Raji (cell line): ENCODE measurements around the gene ULK3.
A peak's percentile ranks its signal among the peaks of the same experiment; 100 is the strongest.

Experiments used
- POLR2A ChIP-seq: IDR thresholded peaks from 2 replicates; pipeline ENCODE4 v1.6.1; 2011; ENCODE audit warnings: low read depth, low read length, control low read depth; ENCODE audit not compliant: insufficient read depth

The ULK3 gene

GRCh38 chr15:74835312-74835823 lies 7.6 kb downstream of the ULK3 start:
- no peak for TF ChIP-seq POLR2A

- TF ChIP-seq POLR2A, result no peak
Measured at GRCh38 chr15:74833376-74834107, 9.4 kb downstream of the ULK3 start.

GRCh38 chr15:74832826-74833225 lies 10.1 kb downstream of the ULK3 start:
- TF ChIP-seq POLR2A, result 0 out of 2 replicates have a peak, but pooled peaks have one; percentile 17

- TF ChIP-seq POLR2A, result no peak
Measured at GRCh38 chr15:74831813-74832495, 11.0 kb downstream of the ULK3 start.

GRCh38 chr15:74830868-74831267 lies 12.1 kb downstream of the ULK3 start:
- no peak for TF ChIP-seq POLR2A

- TF ChIP-seq POLR2A, result no peak
Measured at GRCh38 chr15:74829991-74830390, 13.0 kb downstream of the ULK3 start.

GRCh38 chr15:74829486-74829885 lies 13.5 kb downstream of the ULK3 start:
- TF ChIP-seq POLR2A, result no peak

- TF ChIP-seq POLR2A, result no peak
Measured at GRCh38 chr15:74828835-74829234, 14.1 kb downstream of the ULK3 start.

GRCh38 chr15:74827614-74828013 lies 15.3 kb downstream of the ULK3 start:
- no peak for TF ChIP-seq POLR2A

GRCh38 chr15:74826921-74827320 lies 16.0 kb downstream of the ULK3 start:
- TF ChIP-seq POLR2A, result no peak

- TF ChIP-seq POLR2A, result no peak
Measured at GRCh38 chr15:74826364-74826819, 16.6 kb downstream of the ULK3 start, which contains the start of gene CPLX3. TSS of gene CPLX3 (plus strand) at chr15:74826627. CDS start at chr15:74826704, 77 bp downstream.

GRCh38 chr15:74825866-74826265 lies 17.1 kb downstream of the ULK3 start:
- no peak for TF ChIP-seq POLR2A

GRCh38 chr15:74824976-74825375 lies 18.0 kb downstream of the ULK3 start:
- no peak for TF ChIP-seq POLR2A

GRCh38 chr15:74823324-74823723 lies 19.6 kb downstream of the ULK3 start:
- TF ChIP-seq POLR2A, result no peak

GRCh38 chr15:74822233-74822632 lies 20.7 kb downstream of the ULK3 start:
- TF ChIP-seq POLR2A, result no peak

- no peak for TF ChIP-seq POLR2A
Measured at GRCh38 chr15:74821790-74822158, 21.2 kb downstream of the ULK3 start.

GRCh38 chr15:74821091-74821789 lies 21.7 kb downstream of the ULK3 start:
- peak; percentile 89 for TF ChIP-seq POLR2A
